SK-N-SH (cell line): ENCODE data around the gene ETNK2.

ENCODE experiments used
- CHD2 ChIP-seq: fragments of 150-350 bp; IDR thresholded peaks from 2 replicates; pipeline ENCODE4 v1.6.1; 2018; ENCODE audit warnings: low read length; ENCODE audit not compliant: partially characterized antibody
- CTCF ChIP-seq: fragments of 200-600 bp; sonication (generic); IDR thresholded peaks from 2 replicates; pipeline ENCODE4 v1.6.1; 2017; ENCODE audit warnings: antibody characterized with exemption, mild to moderate bottlenecking, moderate library complexity
- FOXM1 ChIP-seq: IDR thresholded peaks from 2 replicates; pipeline ENCODE4 v1.4.0; 2012; ENCODE audit warnings: low read depth, mild to moderate bottlenecking
- MAX ChIP-seq: IDR thresholded peaks from 2 replicates; pipeline ENCODE4 v1.4.0; 2012; ENCODE audit warnings: low read depth
- POLR2AphosphoS5 ChIP-seq: IDR thresholded peaks from 2 replicates; pipeline ENCODE4 v1.6.1; 2012; ENCODE audit warnings: low read depth, low read length
- RFX5 ChIP-seq: IDR thresholded peaks from 2 replicates; pipeline ENCODE4 v1.6.1; 2012; ENCODE audit warnings: mild to moderate bottlenecking, improper control_type of control experiment, low read length
- TF ChIP-seq, protein P1 (sequence below): IDR thresholded peaks from 2 replicates; pipeline ENCODE4 v1.6.1; 2012; ENCODE audit warnings: mild to moderate bottlenecking, low read depth, low read length, moderate library complexity

DNA sequence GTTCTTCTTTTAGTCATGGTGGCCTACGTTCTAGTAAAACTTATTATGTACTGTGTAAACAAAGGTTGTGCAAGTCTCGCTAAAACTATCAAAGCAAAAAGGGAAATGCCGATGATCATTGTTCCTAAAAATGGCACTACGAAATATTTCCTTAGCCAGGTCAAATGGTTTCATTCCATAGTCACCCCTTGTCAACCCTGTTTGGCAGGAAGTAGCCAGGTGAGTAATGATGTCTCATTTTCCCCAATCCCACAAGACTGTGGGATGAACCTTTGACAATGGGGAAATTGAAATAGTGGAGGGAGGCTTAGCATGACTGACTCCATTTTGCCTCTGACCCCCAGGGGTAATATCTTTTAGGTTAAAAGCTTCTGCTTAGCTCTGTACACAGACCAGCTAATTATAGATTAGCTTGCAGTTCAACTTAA lies 19.9 kb upstream of the ETNK2 start:
- TF ChIP-seq CTCF = no peak
- TF ChIP-seq, protein P1, sequence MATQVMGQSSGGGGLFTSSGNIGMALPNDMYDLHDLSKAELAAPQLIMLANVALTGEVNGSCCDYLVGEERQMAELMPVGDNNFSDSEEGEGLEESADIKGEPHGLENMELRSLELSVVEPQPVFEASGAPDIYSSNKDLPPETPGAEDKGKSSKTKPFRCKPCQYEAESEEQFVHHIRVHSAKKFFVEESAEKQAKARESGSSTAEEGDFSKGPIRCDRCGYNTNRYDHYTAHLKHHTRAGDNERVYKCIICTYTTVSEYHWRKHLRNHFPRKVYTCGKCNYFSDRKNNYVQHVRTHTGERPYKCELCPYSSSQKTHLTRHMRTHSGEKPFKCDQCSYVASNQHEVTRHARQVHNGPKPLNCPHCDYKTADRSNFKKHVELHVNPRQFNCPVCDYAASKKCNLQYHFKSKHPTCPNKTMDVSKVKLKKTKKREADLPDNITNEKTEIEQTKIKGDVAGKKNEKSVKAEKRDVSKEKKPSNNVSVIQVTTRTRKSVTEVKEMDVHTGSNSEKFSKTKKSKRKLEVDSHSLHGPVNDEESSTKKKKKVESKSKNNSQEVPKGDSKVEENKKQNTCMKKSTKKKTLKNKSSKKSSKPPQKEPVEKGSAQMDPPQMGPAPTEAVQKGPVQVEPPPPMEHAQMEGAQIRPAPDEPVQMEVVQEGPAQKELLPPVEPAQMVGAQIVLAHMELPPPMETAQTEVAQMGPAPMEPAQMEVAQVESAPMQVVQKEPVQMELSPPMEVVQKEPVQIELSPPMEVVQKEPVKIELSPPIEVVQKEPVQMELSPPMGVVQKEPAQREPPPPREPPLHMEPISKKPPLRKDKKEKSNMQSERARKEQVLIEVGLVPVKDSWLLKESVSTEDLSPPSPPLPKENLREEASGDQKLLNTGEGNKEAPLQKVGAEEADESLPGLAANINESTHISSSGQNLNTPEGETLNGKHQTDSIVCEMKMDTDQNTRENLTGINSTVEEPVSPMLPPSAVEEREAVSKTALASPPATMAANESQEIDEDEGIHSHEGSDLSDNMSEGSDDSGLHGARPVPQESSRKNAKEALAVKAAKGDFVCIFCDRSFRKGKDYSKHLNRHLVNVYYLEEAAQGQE = no peak
- no peak for TF ChIP-seq MAX
- TF ChIP-seq POLR2AphosphoS5 = no peak
- TF ChIP-seq FOXM1 = no peak
- no peak for TF ChIP-seq RFX5
- TF ChIP-seq CHD2 = no peak
